Cerebellar nuclear complex (tissue), 1 donor: ENCODE data around the gene CES2.
"Not testable (repeated sequence)": the region's sequence is repeated elsewhere in the genome, so short reads cannot be mapped to it uniquely, and the experiment has no call there.

ENCODE experiments used
- DNase-seq, 2 experiments: peaks; one replicate each; lab custom pipeline; 2025; lab: John Stamatoyannopoulos, UW

The CES2 gene

GRCh38 chr16:66979011-66979717 is 43.8 kb downstream of the CES2 start:
- DNase-seq: no peak

- no peak for DNase-seq
Observed at GRCh38 chr16:66983033-66983432, 47.7 kb downstream of the CES2 start.

DNA sequence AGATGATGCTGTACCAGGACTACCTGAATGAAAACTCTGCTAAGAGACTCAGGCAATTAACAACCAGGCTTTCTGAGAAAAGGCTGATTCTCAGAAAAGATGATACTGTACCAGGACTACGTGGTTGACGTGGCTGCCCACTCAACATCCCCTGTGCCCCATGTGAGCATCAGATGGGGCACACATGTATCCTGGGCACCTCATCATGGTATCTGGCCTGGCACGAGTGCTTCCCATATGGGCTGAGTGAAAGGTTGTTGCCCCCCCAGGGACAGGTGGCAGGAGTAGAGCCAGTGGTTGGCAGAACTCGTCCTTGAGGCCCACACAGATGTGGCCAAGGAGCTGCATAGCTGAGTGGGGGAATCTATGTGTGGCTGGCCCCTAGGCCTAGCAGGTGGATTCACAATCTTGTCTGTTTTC is 49.6 kb downstream of the CES2 start:
- DNase-seq: no peak

- DNase-seq: no peak
Observed at GRCh38 chr16:66986559-66986958, 51.2 kb downstream of the CES2 start.

GRCh38 chr16:66988197-66988788 is 53.0 kb downstream of the CES2 start, which contains the start of gene CES4A:
CES4A (plus strand) TSS chr16:66988589; CDS start chr16:66988773, 184 bp downstream.
- DNase-seq: no peak

DNA sequence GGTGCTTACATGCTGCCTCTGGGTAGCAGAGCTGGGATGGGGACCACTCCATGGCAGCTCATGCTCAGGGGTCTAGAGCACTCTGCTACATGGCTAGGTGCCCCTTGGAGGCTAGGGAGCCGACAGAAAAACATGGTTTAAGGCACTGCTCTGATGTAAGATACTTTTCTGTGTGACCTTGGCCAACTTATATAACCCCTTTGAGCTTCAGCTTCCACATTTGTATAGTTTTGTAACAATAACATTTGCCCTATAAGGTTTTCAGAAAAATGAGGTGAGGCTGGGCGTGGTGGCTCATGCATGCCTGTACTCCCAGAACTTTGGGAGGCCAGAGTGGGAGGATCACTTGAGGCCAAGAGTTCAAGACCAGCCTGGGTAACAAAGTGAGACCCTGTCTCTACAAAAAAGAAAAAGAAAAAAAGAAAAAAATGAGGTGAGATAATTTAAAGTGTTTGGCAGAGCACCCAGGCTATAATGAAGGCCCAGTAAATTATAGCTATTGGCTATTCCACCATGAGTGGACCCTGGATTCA is 56.3 kb downstream of the CES2 start:
- DNase-seq: no peak

- not testable (repeated sequence) for DNase-seq
Observed at GRCh38 chr16:66993558-66993957, 58.2 kb downstream of the CES2 start.
